NCI-H460 (cell line): ENCODE measurements around the gene HIPK3. TPM values are rescaled to one million over a fixed set of nuclear protein-coding genes. Genes with fewer than 3 reads are reported as not detected.
"Not testable (repeated sequence)": the region's sequence is repeated elsewhere in the genome, so short reads cannot be mapped to it uniquely, and the experiment has no call there.

Source experiments
- DNase-seq: peaks from one replicate; pipeline ENCODE4 v3.0.0-alpha.2; 2016; ENCODE audit warnings: low read depth; ENCODE audit errors: extremely low read depth
- polyA plus RNA-seq: library from polyadenylated mRNA; depleted of rRNA; stranded (reverse); fragments of >200 nt; gene quantifications from 2 replicates; pipeline ENCODE4 v1.2.3, GENCODE V29; 2014; cell fraction: nucleus; rRNA removed
- total RNA-seq: library from RNA; depleted of rRNA; stranded (reverse); fragments of >200 nt; shearing (Covaris generic); gene quantifications from 2 replicates; pipeline ENCODE4 v1.2.3, GENCODE V29; 2014; rRNA removed

HIPK3 gene
- 24.1 and 27.1 TPM in 2 replicates for total RNA-seq
- polyA plus RNA-seq, result 5.4 and 9.5 TPM in 2 replicates

GRCh38 chr11:33257160-33257896, at the start of gene HIPK3:
Gene HIPK3 (plus strand): TSS chr11:33257381.
- peak; percentile 51 for DNase-seq

- DNase-seq, result no peak
These were observed 49.7 kb upstream of the HIPK3 start for GRCh38 chr11:33207408-33207985.

- no peak for DNase-seq
These were observed 49.0 kb upstream of the HIPK3 start for GRCh38 chr11:33208150-33208549.

GRCh38 chr11:33211153-33211552, 46.0 kb upstream of the HIPK3 start:
- DNase-seq, result no peak

GRCh38 chr11:33211580-33211979, 45.6 kb upstream of the HIPK3 start:
- no peak for DNase-seq

GRCh38 chr11:33214187-33214586, 43.0 kb upstream of the HIPK3 start:
- no peak for DNase-seq

GRCh38 chr11:33214767-33215166, 42.4 kb upstream of the HIPK3 start:
- no peak for DNase-seq

- DNase-seq, result not testable (repeated sequence)
These were observed 40.5 kb upstream of the HIPK3 start for GRCh38 chr11:33216676-33217075.

GRCh38 chr11:33222052-33222750, 35.0 kb upstream of the HIPK3 start:
- no peak for DNase-seq

GRCh38 chr11:33225371-33225770, 31.8 kb upstream of the HIPK3 start:
- no peak for DNase-seq

GRCh38 chr11:33227578-33228261, 29.5 kb upstream of the HIPK3 start:
- DNase-seq, result no peak

GRCh38 chr11:33234397-33235190, 22.6 kb upstream of the HIPK3 start:
- DNase-seq, result no peak

GRCh38 chr11:33237039-33237597, 20.1 kb upstream of the HIPK3 start:
- DNase-seq, result no peak

- DNase-seq, result no peak
These were observed 14.6 kb upstream of the HIPK3 start for GRCh38 chr11:33242575-33242974.

GRCh38 chr11:33243654-33244053, 13.5 kb upstream of the HIPK3 start:
- not testable (repeated sequence) for DNase-seq

- no peak for DNase-seq
These were observed 8.7 kb upstream of the HIPK3 start for GRCh38 chr11:33248416-33248971.

- DNase-seq, result no peak
These were observed 959 bp upstream of the HIPK3 start for GRCh38 chr11:33256031-33256812.

GRCh38 chr11:33256813-33257159, 395 bp upstream of the HIPK3 start:
- DNase-seq, result no peak
